Activated T-cell treated with anti-CD3 and anti-CD28 coated beads for 24 hours (primary cell): ENCODE results near the gene BCL11A.

Experiments used
- DNase-seq: peaks from one replicate; pipeline ENCODE4 v3.0.0-alpha.2; 2020; ENCODE audit warnings: low read depth

The BCL11A gene

DNA sequence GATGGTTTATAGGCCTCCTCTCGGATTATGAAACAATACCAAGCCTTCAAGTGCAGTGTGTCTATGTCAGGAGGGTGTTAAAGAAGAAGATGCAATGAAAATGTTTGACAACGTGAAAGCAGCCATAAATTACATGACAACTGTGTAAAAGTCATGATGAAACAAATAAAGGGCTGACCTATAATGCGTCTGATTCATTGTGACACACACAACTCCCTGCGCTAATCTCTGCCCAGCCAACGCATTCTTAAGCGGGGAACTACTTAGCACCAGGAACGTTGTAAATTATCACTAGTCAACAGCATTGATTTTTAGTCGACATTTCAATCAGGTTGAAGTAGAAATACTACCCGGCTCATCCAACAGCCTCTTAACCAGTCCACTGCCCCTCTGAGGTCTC, 26.8 kb downstream of the BCL11A start:
- no peak for DNase-seq

DNA sequence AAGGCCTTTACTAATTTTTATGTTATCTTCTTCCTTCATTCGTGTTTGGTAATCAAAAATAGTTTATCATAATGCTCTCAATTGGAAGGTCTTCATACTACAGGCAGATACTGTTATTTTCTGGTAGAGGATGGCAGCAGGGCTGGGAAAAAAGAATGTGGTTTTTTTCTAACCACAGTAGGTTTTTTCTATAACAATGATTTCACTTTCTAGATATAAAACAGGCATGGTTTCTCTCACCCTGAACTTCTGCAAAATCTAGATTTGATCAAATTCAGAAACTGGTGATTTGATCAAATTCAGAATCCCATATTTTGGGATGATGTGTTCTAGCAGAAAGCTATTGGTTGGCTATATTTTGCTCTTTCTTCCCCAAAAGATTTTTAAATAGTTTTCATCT, 27.6 kb downstream of the BCL11A start:
- DNase-seq: no peak

DNA sequence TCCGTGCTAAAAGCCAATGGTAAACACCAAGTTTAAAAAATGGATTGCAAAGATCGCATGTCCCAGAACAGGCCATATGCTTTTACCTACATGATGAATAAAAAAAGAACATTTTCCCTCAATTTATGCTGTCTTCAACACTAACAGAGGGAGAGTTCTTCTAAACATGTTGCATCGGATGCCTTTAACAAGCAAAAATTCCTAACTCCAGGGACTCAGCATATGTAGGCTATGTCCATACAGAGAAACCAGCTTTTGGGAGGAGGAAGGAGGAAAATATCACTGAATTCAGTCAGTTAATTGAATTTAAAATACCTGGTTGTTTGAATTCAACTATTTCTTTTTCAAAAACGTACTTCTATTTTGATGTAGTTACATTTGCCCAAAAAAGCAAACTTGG, 28.6 kb downstream of the BCL11A start:
- DNase-seq: no peak

GRCh38 chr2:60523963-60524362, 29.5 kb downstream of the BCL11A start:
- DNase-seq: no peak

GRCh38 chr2:60522462-60522861, 31.0 kb downstream of the BCL11A start:
- no peak for DNase-seq

DNA sequence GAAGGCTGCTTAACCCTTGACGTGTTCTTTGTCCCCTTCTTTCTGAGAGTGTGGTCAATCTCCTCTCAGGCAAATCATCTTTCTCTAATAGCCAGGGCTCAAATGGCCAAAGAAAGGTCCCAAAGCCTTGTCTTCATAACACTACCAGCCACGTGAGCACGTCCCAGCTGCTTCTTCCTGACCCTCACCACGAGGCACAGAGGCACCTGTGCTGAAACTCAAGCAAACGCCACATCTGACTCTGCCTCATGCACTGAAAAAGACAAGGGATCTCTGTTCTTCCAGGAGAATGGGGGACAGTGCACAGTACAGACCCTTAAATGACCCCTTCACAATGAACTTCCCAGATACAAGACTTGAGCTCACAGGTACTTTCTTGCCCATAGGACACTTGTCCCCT, 31.8 kb downstream of the BCL11A start:
- no peak for DNase-seq

GRCh38 chr2:60520917-60521539, 32.4 kb downstream of the BCL11A start:
- no peak for DNase-seq

DNA sequence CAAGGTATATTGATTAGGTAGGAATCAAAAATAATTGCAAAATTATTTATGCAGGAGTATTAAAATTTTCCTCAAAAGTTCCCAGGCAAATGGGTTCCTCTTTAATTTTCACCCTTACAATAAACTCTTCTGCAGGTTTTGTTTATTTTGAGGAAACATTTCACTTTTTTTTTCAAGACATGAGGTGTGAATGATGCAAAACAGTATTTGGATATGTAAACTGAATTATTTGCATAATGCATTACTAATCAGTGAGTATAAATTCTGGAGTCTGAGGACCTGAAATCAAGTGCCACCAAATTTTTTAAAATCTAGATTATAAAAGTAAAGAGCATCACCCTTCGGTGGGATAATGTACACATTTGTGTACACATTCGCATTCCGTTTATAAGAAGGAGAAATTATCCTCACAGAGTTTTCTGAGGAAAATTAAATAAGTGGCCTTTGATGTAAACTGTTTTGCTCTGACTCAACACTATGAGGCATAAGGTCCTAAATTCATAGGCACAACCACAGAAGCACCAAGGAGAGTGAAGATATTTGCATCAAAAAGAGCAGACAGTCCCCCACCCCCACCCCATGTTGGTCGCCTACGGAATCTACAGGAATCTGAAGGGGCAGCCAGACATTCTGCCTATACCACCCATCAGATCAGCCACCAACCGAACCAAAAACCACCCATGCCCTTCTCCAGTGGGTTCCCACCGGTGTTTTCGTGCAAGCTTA, 33.1 kb downstream of the BCL11A start:
- no peak for DNase-seq

DNA sequence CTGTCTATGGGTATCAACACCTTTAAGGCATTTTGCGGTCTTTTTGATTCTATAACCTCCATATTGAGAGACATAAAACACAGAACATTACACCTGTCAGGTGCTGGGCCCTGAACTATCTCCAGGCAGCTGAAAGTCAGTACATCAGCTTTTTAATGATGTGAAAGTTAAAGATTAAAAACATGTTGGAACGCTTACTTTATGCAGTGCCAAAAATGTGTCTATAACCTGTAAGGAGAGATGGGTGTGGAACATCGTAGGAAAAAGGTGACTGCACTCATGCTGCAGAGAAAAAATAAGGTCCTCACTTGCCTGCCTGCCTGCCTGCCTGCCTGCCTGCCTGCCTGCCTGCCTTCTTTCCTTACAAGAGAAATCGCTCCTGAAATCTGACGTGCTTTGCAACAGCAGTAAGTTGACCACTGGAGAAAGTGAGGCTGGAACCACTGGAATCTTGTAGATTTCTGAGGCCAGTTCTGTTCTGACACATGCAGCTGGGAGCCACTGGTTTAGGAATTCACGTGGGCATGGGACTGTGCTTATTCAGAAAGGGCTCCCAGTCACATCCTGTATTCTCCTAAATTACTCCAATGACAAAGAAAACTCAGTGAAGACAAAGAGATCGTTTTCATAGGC, 34.1 kb downstream of the BCL11A start:
- no peak for DNase-seq

DNA sequence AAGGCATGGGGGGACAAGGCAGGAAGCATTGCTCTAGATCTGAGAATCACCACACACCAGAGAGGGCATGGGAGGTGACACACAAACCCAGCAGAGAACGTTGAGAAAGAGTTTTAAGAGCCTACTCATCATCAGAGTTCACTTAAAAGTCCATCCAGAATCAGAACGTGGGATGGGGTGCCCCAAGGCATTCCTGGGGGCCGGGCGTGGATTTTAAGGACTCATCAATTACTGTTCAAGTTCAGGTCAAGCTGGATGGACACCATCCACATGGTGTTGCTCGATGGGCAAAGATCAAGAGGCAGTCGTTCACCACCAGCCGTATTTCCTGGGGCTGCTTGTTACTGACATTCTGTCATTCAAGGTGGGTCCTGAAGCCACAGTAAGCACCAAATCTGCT, 34.9 kb downstream of the BCL11A start:
- no peak for DNase-seq

DNA sequence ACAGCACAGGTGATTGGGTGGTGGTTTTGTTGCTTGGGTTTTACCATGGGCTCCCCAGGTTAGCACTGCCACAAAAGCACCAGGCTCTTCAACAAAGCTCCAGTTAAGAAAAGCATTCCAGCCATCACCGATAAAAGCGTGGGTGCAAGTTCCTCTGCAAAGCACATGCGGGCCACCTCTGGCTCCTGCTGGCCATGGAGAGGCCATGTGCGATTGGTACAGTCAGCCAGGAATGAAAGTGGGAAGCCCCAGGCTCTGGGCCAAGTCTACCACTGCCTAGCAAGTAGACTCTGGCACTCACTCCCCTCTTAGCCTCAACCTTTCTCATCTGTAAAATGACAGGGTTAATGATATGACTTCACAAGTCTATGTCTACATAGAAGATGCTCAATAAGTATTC, 36.0 kb downstream of the BCL11A start:
- DNase-seq: no peak

DNA sequence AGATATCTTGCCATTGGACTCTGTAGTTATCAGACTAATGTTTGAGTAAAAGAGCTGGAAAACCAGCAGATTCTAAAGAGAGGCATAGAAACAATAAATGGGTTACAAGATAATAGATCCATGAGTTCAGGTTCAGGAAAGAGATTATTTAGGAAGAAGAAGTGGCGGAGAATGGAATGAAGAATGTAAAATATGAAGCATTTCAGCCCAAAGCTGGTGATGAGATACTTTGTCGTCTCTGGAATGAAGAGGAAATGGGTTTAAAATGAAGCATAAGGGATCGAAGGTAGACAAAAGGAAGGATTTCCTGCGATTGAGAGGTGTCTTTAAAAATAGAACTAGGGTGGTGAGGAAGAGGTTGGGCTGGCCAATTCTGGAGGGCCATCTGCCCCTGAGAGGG, 36.6 kb downstream of the BCL11A start:
- no peak for DNase-seq

DNA sequence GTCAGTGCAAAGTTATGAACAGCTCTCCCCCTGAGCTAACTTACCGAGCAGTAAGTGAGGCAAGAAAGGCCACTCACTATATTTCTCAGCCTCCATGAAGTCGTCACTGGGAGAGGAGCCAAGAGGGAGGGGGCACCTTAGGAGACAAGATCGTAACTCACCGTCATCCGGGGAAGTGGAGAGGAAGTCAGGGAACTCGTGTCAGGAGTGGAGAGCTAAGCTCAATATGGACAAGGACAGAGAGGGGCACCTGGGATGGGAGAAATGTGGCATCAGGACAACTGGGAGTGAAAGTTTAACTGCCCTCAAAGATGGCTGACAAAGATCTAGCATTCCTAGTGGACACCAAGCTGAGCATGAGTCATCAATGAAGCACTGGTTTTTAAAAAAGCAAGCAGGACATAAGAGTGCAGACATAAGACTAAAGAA, 37.1 kb downstream of the BCL11A start:
- DNase-seq: no peak

GRCh38 chr2:60515721-60516226, 37.7 kb downstream of the BCL11A start:
- no peak for DNase-seq

DNA sequence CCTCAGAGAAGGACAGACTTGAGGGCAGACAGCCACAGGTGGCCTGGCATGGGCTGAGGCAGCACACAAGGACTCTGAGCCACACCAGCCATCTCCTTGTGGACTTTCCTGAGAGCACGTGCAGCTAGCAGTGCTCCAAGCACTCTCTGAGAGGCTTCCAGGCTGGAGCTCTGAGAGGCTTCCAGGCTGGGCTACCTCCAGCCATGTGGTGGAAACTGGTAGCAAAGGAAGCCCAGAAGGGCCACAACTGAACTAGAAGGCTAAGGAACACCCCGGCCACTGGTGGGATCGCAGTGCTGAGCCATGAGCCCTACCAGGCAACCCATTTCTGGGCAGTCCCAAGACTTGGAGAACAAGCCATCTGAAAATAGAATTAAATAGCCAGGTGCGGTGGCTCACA, 39.5 kb downstream of the BCL11A start:
- DNase-seq: no peak

DNA sequence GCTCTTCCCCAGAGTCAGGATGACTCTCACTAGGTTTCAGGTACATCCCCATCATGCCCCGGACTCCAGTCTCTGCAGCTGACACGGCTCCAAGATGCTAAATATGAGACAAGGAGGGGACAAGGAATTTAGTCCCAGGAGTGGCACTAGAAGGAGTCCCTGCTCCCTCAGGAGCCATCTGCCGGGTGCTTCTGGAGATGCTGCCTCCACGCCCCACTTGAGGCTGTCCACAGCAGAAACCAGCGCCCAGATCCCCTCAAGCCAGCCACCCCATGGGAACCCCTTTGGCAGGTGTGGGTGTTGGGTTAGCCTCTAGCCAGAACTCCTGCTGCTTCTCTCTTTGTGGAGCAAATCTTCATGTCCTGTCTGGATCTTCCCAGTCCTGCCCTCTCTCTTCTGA, 40.3 kb downstream of the BCL11A start:
- no peak for DNase-seq

DNA sequence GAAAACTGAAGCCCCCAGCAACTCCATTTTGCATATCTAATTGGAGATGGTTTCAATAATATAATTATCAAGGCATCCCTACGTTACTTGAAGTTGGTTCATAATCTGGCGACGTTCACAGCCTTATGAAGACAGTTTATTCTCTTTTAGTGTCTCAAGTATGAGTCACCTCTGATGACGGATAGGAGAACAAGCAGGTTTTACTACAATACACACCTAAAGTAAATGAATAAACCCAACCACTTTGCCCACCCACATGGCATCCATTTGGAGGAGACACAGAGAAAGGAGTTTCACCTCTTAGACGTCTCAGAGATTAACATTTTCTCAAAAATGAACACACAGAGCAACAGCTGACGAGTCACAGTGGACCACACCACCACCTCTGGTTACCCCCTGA, 40.8 kb downstream of the BCL11A start:
- DNase-seq: no peak

- no peak for DNase-seq
Observed at GRCh38 chr2:60512062-60512622, 41.3 kb downstream of the BCL11A start.

GRCh38 chr2:60510713-60511112, 42.7 kb downstream of the BCL11A start:
- DNase-seq: no peak

- DNase-seq: no peak
Observed at GRCh38 chr2:60509066-60509465, 44.4 kb downstream of the BCL11A start.

DNA sequence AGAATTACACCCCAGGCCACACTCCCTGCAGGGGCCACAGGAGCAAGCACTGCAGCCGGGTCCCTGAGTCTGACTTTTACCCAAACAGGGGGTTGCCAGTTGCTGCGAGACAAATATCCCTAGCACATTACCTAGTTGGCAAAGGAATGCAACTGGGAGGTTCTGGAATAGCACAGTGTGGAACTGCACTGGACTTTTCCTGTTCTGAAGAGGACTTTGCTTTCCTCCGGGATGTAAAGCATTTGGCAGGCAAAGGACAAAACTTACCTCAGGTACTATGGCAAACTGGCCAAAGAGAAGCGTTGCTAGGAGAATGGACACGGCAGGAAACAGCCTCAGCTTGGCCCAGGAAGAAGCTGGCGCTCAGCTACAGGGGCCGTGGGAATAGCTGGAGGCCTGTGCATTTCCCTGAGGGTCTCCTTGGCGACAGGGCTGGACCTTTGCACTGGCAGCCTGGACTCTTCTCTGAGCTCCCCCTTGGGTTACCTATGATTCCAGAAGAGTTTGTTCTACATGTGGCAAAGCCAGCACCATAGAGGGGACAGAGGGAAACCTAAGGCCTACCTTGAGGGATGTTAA, 45.0 kb downstream of the BCL11A start:
- DNase-seq: no peak

- no peak for DNase-seq
Observed at GRCh38 chr2:60507211-60507965, 46.1 kb downstream of the BCL11A start.
